Esophagus squamous epithelium (tissue), 4 donors: ENCODE measurements around the gene BCL11B.

Experiments
- CTCF ChIP-seq, 6 experiments: fragments of 450-650 bp in 4 of 6; fragments of 200-600 bp in 2 of 6; sonication (generic) in 2 of 6; IDR thresholded peaks; one replicate each; pipeline ENCODE4 v1.5.1; 2016 to 2019; ENCODE audit warnings: antibody characterized with exemption in 6 of 6, mild to moderate bottlenecking in 4 of 6, moderate library complexity in 4 of 6
- POLR2A ChIP-seq, 4 donors: fragments of 450-650 bp; IDR thresholded peaks; one replicate each; pipeline ENCODE4 v1.6.1; 2017; ENCODE audit warnings: antibody characterized with exemption in 4 of 4, mild to moderate bottlenecking in 4 of 4, moderate library complexity in 3 of 4

- TF ChIP-seq POLR2A (IDR thresholded peaks at IDR 0.05) (no peak), CTCF (IDR thresholded peaks at IDR 0.05) (no peak)
These were observed 142.0 kb downstream of the BCL11B start for GRCh38 chr14:99129998-99130397.
